Endothelial cell (in vitro differentiated cells): ENCODE results near the gene GPHN. TPM values are rescaled to one million over a fixed set of nuclear protein-coding genes. Genes with fewer than 3 reads are reported as not detected.

Experiments
- DNase-seq: peaks from one replicate; pipeline ENCODE4 v3.0.0; 2021; ENCODE audit warnings: low spot score
- H3K27ac Mint-ChIP-seq: one replicate; pipeline ENCODE4 v1.8.0; 2021; ENCODE audit warnings: mixed read lengths, inconsistent platforms; ENCODE audit not compliant: unreplicated experiment
- H3K27me3 Mint-ChIP-seq: one replicate; pipeline ENCODE4 v1.8.0; 2021; ENCODE audit warnings: mild to moderate bottlenecking, moderate library complexity, mixed read lengths, inconsistent platforms; ENCODE audit not compliant: unreplicated experiment
- H3K36me3 Mint-ChIP-seq: one replicate; pipeline ENCODE4 v1.8.0; 2021; ENCODE audit warnings: mild to moderate bottlenecking, low read depth, mixed read lengths, inconsistent platforms; ENCODE audit not compliant: unreplicated experiment
- H3K4me1 Mint-ChIP-seq: one replicate; pipeline ENCODE4 v1.8.0; 2021; ENCODE audit warnings: mild to moderate bottlenecking, mixed read lengths, inconsistent platforms; ENCODE audit not compliant: unreplicated experiment
- H3K4me3 Mint-ChIP-seq: one replicate; pipeline ENCODE4 v1.8.0; 2021; ENCODE audit warnings: mild to moderate bottlenecking, mixed read lengths, inconsistent platforms; ENCODE audit not compliant: unreplicated experiment
- H3K9me3 Mint-ChIP-seq: one replicate; pipeline ENCODE4 v1.8.0; 2021; ENCODE audit warnings: mixed read lengths, inconsistent platforms; ENCODE audit not compliant: unreplicated experiment
- CTCF ChIP-seq: fragments of 200-600 bp; sonication (generic); IDR thresholded peaks from one replicate; pipeline ENCODE4 v1.5.0; 2021; ENCODE audit warnings: antibody characterized with exemption; ENCODE audit not compliant: unreplicated experiment
- total RNA-seq: library from RNA; stranded (reverse); fragmentation: NEBNext Ultra II Directional; extraction: Animal tissue kit (Norgen Biotek cat#: 25700); gene quantifications from one replicate; pipeline ENCODE4 v1.2.1, GENCODE V29; 2021; ENCODE audit not compliant: unreplicated experiment

GPHN gene
- total RNA-seq, 1 donor from 2014 or later, result 30.0 TPM

- Mint-ChIP-seq H3K4me1 (peaks cover 15% of the 10 kb centered on the region), H3K27ac (no peak overlapping the region), H3K27me3 (peaks cover 3% of the 10 kb centered on the region), H3K9me3 (no peaks in the 10 kb centered on the region), H3K4me3 (peak overlapping the region; percentile 90), H3K36me3 (no peaks in the 10 kb centered on the region)
- TF ChIP-seq CTCF, result no peak
- DNase-seq, result peak; percentile 33
These were observed 1.1 kb downstream of the GPHN start for GRCh38 chr14:66508846-66509621.

- H3K27ac Mint-ChIP-seq, result no peak overlapping the region
- H3K4me1 Mint-ChIP-seq, result peaks cover 15% of the 10 kb centered on the region
- DNase-seq, result no peak
- no peak for TF ChIP-seq CTCF
- no peaks in the 10 kb centered on the region for H3K9me3 Mint-ChIP-seq
- H3K27me3 Mint-ChIP-seq, result peaks cover 3% of the 10 kb centered on the region
- no peaks in the 10 kb centered on the region for H3K36me3 Mint-ChIP-seq
- peak overlapping the region; percentile 90 for H3K4me3 Mint-ChIP-seq
These were observed 1.9 kb downstream of the GPHN start for GRCh38 chr14:66509874-66510273.

- Mint-ChIP-seq H3K36me3 (no peaks in the 10 kb centered on the region), H3K9me3 (no peaks in the 10 kb centered on the region), H3K27ac (no peak overlapping the region), H3K4me1 (peaks cover 15% of the 10 kb centered on the region), H3K4me3 (no peak overlapping the region), H3K27me3 (peaks cover 2% of the 10 kb centered on the region)
- DNase-seq, result no peak
- no peak for TF ChIP-seq CTCF
These were observed 3.9 kb downstream of the GPHN start for GRCh38 chr14:66511849-66512248.

GRCh38 chr14:66514213-66514612 is 6.3 kb downstream of the GPHN start:
- Mint-ChIP-seq H3K4me1 (peaks cover 13% of the 10 kb centered on the region), H3K27ac (no peak overlapping the region), H3K4me3 (no peak overlapping the region), H3K9me3 (no peaks in the 10 kb centered on the region), H3K36me3 (no peaks in the 10 kb centered on the region), H3K27me3 (peaks cover 1% of the 10 kb centered on the region)
- DNase-seq, result no peak
- no peak for TF ChIP-seq CTCF

GRCh38 chr14:66530526-66530925 is 22.6 kb downstream of the GPHN start:
- Mint-ChIP-seq H3K27me3 (no peaks in the 10 kb centered on the region), H3K4me3 (no peak overlapping the region), H3K4me1 (peaks cover 3% of the 10 kb centered on the region), H3K27ac (no peak overlapping the region), H3K9me3 (no peaks in the 10 kb centered on the region), H3K36me3 (peaks cover 4% of the 10 kb centered on the region)
- no peak for TF ChIP-seq CTCF
- no peak for DNase-seq
